HEK293T (cell line): Measurements from ENCODE around the gene DYNLT5.

Source experiments
- ARNT ChIP-seq: fragments of 450-650 bp; IDR thresholded peaks from 2 replicates; pipeline ENCODE4 v1.6.1; 2017; ENCODE audit warnings: mild to moderate bottlenecking
- FOXM1 ChIP-seq: fragments of 450-650 bp; IDR thresholded peaks from 2 replicates; pipeline ENCODE4 v1.6.1; 2017; ENCODE audit warnings: mild to moderate bottlenecking, borderline replicate concordance
- LEF1 ChIP-seq: fragments of 450-650 bp; IDR thresholded peaks from 2 replicates; pipeline ENCODE4 v1.6.1; 2017; ENCODE audit warnings: mild to moderate bottlenecking, borderline replicate concordance
- ZNF384 ChIP-seq: fragments of 450-650 bp; IDR thresholded peaks from 2 replicates; pipeline ENCODE4 v1.6.1; 2016

DNA sequence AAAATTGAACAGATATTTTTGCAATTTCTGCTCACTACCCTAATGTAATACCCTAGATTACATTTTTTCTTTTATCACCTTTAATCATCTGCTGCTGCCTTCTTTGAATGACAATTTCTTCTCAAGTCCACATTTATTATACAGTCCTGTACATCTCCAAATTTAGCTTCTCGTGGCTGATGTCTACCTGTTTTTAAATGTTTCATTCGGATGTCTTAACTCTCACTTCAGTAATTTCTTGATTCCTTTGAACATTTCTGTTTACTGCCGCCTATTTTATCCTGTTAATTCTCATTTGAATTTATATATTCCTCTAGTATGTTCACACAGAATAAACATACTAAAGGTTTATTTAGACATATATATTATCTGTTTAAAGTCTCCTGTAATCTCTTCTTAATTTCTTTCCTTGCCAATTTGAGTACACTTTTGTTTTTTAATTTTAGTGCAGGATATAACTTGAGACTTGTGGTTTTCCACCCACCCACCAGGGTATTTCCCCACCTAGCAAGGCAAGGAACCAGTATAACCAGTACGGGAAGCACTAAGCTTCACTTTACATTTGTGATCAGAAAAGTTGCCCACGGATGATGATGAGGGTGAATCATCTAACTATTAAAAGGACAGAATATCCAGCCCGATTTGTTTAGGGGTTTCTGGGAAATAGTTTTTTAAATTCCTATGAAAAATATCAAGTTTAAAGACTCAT lies 36.1 kb downstream of the DYNLT5 start:
- TF ChIP-seq ZNF384: no peak
- TF ChIP-seq ARNT: no peak
- TF ChIP-seq FOXM1: no peak
- TF ChIP-seq LEF1: no peak
